Measurements from ENCODE around the gene PEX5L. TPM values are rescaled to one million over a fixed set of nuclear protein-coding genes. Genes with fewer than 3 reads are reported as not detected.
"Not testable (repeated sequence)": the region's sequence is repeated elsewhere in the genome, so short reads cannot be mapped to it uniquely, and the experiment has no call there.

PEX5L gene
- total RNA-seq, 2 donors from 2014 or later, result 1.1 to 1.5 TPM

GRCh38 chr3:179822296-179822695 is 214.4 kb downstream of the PEX5L start:
- ATAC-seq (no peak), DNase-seq (ENCODE audit: low spot score) (no peak)
- H3K4me1 Mint-ChIP-seq (ENCODE audit: low read depth in 2 of 2), result no peaks in the 10 kb centered on the region
- no peaks in the 10 kb centered on the region for H3K9me3 Mint-ChIP-seq
- H3K4me3 Mint-ChIP-seq, result no peak overlapping the region
- no peaks in the 10 kb centered on the region for H3K36me3 Mint-ChIP-seq
- no peak overlapping the region for H3K27ac Mint-ChIP-seq
- peaks cover 12 to 14% of the 10 kb centered on the region in 2 donors for H3K27me3 Mint-ChIP-seq

GRCh38 chr3:179819379-179819778 is 217.4 kb downstream of the PEX5L start:
- ATAC-seq (no peak), DNase-seq (ENCODE audit: low spot score) (no peak)
- no peaks in the 10 kb centered on the region for H3K4me1 Mint-ChIP-seq (ENCODE audit: low read depth in 2 of 2)
- no peak overlapping the region for H3K4me3 Mint-ChIP-seq
- H3K36me3 Mint-ChIP-seq, result no peaks in the 10 kb centered on the region
- no peaks in the 10 kb centered on the region for H3K9me3 Mint-ChIP-seq
- peaks cover 7 to 12% of the 10 kb centered on the region in 2 donors for H3K27me3 Mint-ChIP-seq
- H3K27ac Mint-ChIP-seq, result no peak overlapping the region

- H3K27ac Mint-ChIP-seq, result no peak overlapping the region
- H3K36me3 Mint-ChIP-seq, result no peaks in the 10 kb centered on the region
- DNase-seq (ENCODE audit: low spot score) (no peak), ATAC-seq (no peak)
- H3K4me1 Mint-ChIP-seq (ENCODE audit: low read depth in 2 of 2), result no peaks in the 10 kb centered on the region
- no peaks in the 10 kb centered on the region for H3K9me3 Mint-ChIP-seq
- no peaks in the 10 kb centered on the region for H3K27me3 Mint-ChIP-seq
- H3K4me3 Mint-ChIP-seq, result no peak overlapping the region
Measured at GRCh38 chr3:179812096-179812382, 224.7 kb downstream of the PEX5L start.

- Mint-ChIP-seq H3K9me3 (no peaks in the 10 kb centered on the region), H3K4me3 (no peak overlapping the region), H3K36me3 (no peaks in the 10 kb centered on the region), H3K27ac (no peak overlapping the region), H3K27me3 (no peaks in the 10 kb centered on the region), H3K4me1 (ENCODE audit: low read depth in 2 of 2) (no peaks in the 10 kb centered on the region)
- DNase-seq (ENCODE audit: low spot score) (no peak), ATAC-seq (no peak)
Measured at GRCh38 chr3:179811321-179812095, 225.2 kb downstream of the PEX5L start.

- Mint-ChIP-seq H3K27me3 (peaks cover 0 to 2% of the 10 kb centered on the region in 2 donors), H3K27ac (no peak overlapping the region), H3K36me3 (no peaks in the 10 kb centered on the region), H3K9me3 (no peaks in the 10 kb centered on the region), H3K4me1 (ENCODE audit: low read depth in 2 of 2) (no peaks in the 10 kb centered on the region), H3K4me3 (no peak overlapping the region)
- DNase-seq (ENCODE audit: low spot score), result no peak
- ATAC-seq, result no peak
Measured at GRCh38 chr3:179809639-179810038, 227.1 kb downstream of the PEX5L start.

- Mint-ChIP-seq H3K36me3 (no peaks in the 10 kb centered on the region), H3K4me1 (ENCODE audit: low read depth in 2 of 2) (no peaks in the 10 kb centered on the region), H3K4me3 (no peak overlapping the region), H3K27me3 (peaks cover 6 to 7% of the 10 kb centered on the region in 2 donors), H3K9me3 (no peaks in the 10 kb centered on the region), H3K27ac (no peak overlapping the region)
- no peak for ATAC-seq
- no peak for DNase-seq (ENCODE audit: low spot score)
Measured at GRCh38 chr3:179807588-179807987, 229.1 kb downstream of the PEX5L start.

- H3K9me3 Mint-ChIP-seq, result no peaks in the 10 kb centered on the region
- H3K4me1 Mint-ChIP-seq (ENCODE audit: low read depth in 2 of 2), result no peaks in the 10 kb centered on the region
- ATAC-seq, result no peak
- H3K27ac Mint-ChIP-seq, result no peak overlapping the region
- no peak for DNase-seq (ENCODE audit: low spot score)
- no peaks in the 10 kb centered on the region for H3K36me3 Mint-ChIP-seq
- H3K27me3 Mint-ChIP-seq, result peaks cover 6 to 7% of the 10 kb centered on the region in 2 donors
- no peak overlapping the region for H3K4me3 Mint-ChIP-seq
Measured at GRCh38 chr3:179806177-179806576, 230.6 kb downstream of the PEX5L start.

- no peaks in the 10 kb centered on the region for H3K4me1 Mint-ChIP-seq (ENCODE audit: low read depth in 2 of 2)
- H3K9me3 Mint-ChIP-seq, result no peaks in the 10 kb centered on the region
- DNase-seq (ENCODE audit: low spot score) (no peak), ATAC-seq (no peak)
- peaks cover 6 to 9% of the 10 kb centered on the region in 2 donors for H3K27me3 Mint-ChIP-seq
- H3K36me3 Mint-ChIP-seq, result no peaks in the 10 kb centered on the region
- no peak overlapping the region for H3K4me3 Mint-ChIP-seq
- no peak overlapping the region for H3K27ac Mint-ChIP-seq
Measured at GRCh38 chr3:179801856-179802255, 234.9 kb downstream of the PEX5L start.

GRCh38 chr3:179801263-179801662 is 235.5 kb downstream of the PEX5L start:
- Mint-ChIP-seq H3K36me3 (no peaks in the 10 kb centered on the region), H3K4me1 (ENCODE audit: low read depth in 2 of 2) (no peaks in the 10 kb centered on the region), H3K9me3 (no peaks in the 10 kb centered on the region), H3K27me3 (peaks cover 9 to 11% of the 10 kb centered on the region in 2 donors), H3K27ac (no peak overlapping the region), H3K4me3 (no peak overlapping the region)
- DNase-seq (ENCODE audit: low spot score) (no peak), ATAC-seq (no peak)

- H3K27me3 Mint-ChIP-seq, result peaks cover 7 to 17% of the 10 kb centered on the region in 2 donors
- no peaks in the 10 kb centered on the region for H3K36me3 Mint-ChIP-seq
- H3K27ac Mint-ChIP-seq, result no peak overlapping the region
- no peaks in the 10 kb centered on the region for H3K9me3 Mint-ChIP-seq
- ATAC-seq (no peak), DNase-seq (ENCODE audit: low spot score) (no peak)
- H3K4me3 Mint-ChIP-seq, result no peak overlapping the region
- H3K4me1 Mint-ChIP-seq (ENCODE audit: low read depth in 2 of 2), result no peaks in the 10 kb centered on the region
Measured at GRCh38 chr3:179797192-179797591, 239.5 kb downstream of the PEX5L start.

- Mint-ChIP-seq H3K27ac (no peak overlapping the region), H3K4me1 (ENCODE audit: low read depth in 2 of 2) (no peaks in the 10 kb centered on the region), H3K4me3 (no peak overlapping the region), H3K9me3 (no peaks in the 10 kb centered on the region), H3K36me3 (no peaks in the 10 kb centered on the region), H3K27me3 (peaks cover 15 to 24% of the 10 kb centered on the region in 2 donors)
- DNase-seq (ENCODE audit: low spot score) (no peak), ATAC-seq (no peak)
Measured at GRCh38 chr3:179796421-179796820, 240.3 kb downstream of the PEX5L start.

GRCh38 chr3:179794355-179794754 is 242.4 kb downstream of the PEX5L start:
- Mint-ChIP-seq H3K4me1 (ENCODE audit: low read depth in 2 of 2) (no peaks in the 10 kb centered on the region), H3K36me3 (no peaks in the 10 kb centered on the region), H3K4me3 (no peak overlapping the region), H3K27me3 (peaks cover 16 to 27% of the 10 kb centered on the region in 2 donors), H3K9me3 (no peaks in the 10 kb centered on the region), H3K27ac (no peak overlapping the region)
- ATAC-seq, result no peak
- DNase-seq (ENCODE audit: low spot score), result no peak

GRCh38 chr3:179791793-179792192 is 244.9 kb downstream of the PEX5L start:
- H3K27me3 Mint-ChIP-seq, result peaks cover 13 to 27% of the 10 kb centered on the region in 2 donors
- H3K36me3 Mint-ChIP-seq, result no peaks in the 10 kb centered on the region
- ATAC-seq (no peak), DNase-seq (ENCODE audit: low spot score) (no peak)
- H3K27ac Mint-ChIP-seq, result no peak overlapping the region
- H3K4me1 Mint-ChIP-seq (ENCODE audit: low read depth in 2 of 2), result no peaks in the 10 kb centered on the region
- H3K4me3 Mint-ChIP-seq, result no peak overlapping the region
- H3K9me3 Mint-ChIP-seq, result no peaks in the 10 kb centered on the region

GRCh38 chr3:179788996-179789395 is 247.7 kb downstream of the PEX5L start:
- peaks cover 13 to 18% of the 10 kb centered on the region in 2 donors for H3K27me3 Mint-ChIP-seq
- no peak for DNase-seq (ENCODE audit: low spot score)
- H3K4me1 Mint-ChIP-seq (ENCODE audit: low read depth in 2 of 2), result no peaks in the 10 kb centered on the region
- H3K36me3 Mint-ChIP-seq, result no peaks in the 10 kb centered on the region
- no peak for ATAC-seq
- no peak overlapping the region for H3K4me3 Mint-ChIP-seq
- H3K9me3 Mint-ChIP-seq, result no peaks in the 10 kb centered on the region
- no peak overlapping the region for H3K27ac Mint-ChIP-seq

- not testable (repeated sequence) for ATAC-seq, H3K27me3 Mint-ChIP-seq, H3K27ac Mint-ChIP-seq
Measured at GRCh38 chr3:179782841-179783240, 253.9 kb downstream of the PEX5L start.

More at GRCh38 chr3:179782841-179783240, 253.9 kb downstream of the PEX5L start:
- H3K4me3 Mint-ChIP-seq; DNase-seq (ENCODE audit: low spot score); H3K36me3 Mint-ChIP-seq; H3K9me3 Mint-ChIP-seq; H3K4me1 Mint-ChIP-seq (ENCODE audit: low read depth in 2 of 2): not testable (repeated sequence)
